HG02610 (cell line): ENCODE data around the gene LRRC8D.
"Not testable (repeated sequence)": the region's sequence is repeated elsewhere in the genome, so short reads cannot be mapped to it uniquely, and the experiment has no call there.

Source experiments
- ATAC-seq: cut with Tn5 transposase; IDR thresholded peaks from one replicate; pipeline ENCODE4 v1.9.1; 2021; ENCODE audit warnings: mild to moderate bottlenecking, moderate library complexity; ENCODE audit not compliant: unreplicated experiment

The LRRC8D gene

DNA sequence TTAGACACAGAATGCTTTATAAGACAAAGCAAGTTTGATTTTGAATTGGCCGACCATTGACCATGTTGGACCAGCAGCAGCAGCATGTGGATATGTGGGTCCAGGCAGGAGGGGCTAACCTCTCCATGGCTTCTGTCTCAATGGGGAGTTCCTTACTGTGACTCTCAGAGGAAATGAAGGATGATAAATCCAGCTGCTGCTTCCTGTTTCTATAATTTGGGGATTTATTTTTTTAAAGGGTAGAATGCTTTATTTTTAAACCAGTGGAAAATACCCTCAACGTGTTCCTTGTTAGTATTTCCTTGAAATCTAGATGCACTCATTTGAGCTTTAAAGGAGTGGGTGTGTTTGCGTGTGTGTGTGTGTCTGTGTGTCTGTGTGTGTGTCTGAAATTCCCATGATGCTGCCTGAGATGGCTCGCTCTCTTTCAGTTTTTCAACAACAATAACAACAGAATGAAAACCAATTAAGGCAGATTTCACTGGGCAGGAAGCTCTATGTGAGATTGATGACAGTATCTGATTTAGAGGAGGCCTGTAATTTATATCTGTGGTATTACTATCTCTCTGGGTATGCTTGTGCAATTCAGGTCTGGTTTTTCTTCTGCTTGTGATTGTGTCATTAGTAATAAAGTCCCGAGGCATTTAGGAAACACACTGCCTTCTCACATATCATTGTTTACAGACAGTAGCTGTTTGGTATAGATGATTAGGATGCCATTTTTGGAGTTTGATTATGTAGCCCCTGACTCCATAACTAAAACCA lies 88.0 kb downstream of the LRRC8D start:
- no peak for ATAC-seq

DNA sequence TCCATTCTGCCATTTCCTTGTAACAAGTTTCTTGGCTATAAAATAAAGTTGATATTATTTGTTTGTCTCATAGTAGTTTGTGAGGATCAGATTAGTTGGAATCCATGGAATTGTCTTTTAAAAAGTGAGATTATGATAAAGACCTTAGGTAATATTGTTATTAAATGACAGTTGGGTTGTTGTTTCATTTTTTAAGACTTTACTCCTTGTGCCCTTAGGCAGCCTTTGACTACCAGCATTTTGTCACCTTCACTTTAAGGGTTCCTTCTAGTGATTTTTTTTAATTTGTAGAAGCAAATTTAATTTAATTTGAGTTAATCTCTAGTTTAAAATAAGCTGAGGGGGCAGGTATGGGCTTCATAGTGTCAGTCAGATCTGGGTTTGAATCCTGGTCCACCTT lies 89.4 kb downstream of the LRRC8D start:
- ATAC-seq = no peak

GRCh38 chr1:89910780-89911179 lies 89.9 kb downstream of the LRRC8D start:
- ATAC-seq = no peak

DNA sequence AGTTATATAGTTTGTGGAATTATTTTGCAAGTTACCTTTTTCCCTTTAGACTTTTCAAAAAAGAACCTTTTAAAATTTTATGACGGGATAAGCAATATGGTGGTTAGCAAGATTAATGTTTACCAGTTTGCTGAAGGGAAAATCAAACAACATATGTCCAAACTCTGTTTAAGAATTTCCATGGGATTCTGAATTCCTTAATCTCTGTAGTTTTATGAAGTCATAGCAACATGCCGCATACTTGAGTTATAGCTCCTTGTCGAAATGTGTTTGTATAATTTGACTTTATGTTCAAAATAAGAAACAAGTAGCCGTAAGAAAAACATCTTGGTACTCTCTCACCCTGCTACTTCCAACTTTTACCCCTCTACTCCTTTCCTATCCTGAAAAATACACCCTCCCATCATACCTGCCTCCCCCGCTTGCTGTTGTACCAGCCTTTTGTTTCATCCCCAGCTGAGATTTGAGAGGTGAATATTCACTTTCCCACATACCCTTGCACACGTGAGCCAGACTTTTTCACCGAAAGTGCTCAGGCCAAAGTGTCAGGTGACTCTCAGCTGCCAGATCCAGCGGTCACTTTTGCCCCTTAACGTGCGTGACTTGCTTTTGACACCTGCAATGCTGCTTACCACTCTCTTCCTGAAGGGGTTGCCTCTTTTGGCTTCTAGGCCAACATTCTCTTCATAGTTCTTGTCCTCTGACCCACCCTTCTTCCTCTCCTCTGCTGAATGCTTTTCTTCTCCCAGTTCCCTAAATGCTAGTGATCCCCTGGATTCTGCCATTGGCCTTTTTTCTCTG lies 90.6 kb downstream of the LRRC8D start:
- ATAC-seq = no peak

DNA sequence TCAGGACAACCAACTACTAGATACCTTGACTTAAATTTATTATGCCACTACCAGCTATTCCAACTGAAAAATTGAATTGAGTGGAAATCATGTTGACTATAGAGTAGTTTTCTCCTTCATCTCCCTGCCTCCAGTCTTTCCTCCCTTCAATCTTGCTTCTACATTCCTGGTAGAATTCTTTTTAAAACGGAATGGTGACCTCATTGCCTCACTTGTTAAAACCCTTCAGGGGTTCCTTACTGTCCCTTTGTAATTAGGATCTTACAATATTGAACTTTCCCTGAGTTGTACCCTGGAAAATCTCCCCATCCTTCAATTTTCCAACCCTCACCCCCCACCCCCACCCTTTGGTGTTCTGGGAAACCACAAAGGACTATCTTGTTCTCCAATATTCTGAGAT lies 91.2 kb downstream of the LRRC8D start:
- ATAC-seq = no peak

DNA sequence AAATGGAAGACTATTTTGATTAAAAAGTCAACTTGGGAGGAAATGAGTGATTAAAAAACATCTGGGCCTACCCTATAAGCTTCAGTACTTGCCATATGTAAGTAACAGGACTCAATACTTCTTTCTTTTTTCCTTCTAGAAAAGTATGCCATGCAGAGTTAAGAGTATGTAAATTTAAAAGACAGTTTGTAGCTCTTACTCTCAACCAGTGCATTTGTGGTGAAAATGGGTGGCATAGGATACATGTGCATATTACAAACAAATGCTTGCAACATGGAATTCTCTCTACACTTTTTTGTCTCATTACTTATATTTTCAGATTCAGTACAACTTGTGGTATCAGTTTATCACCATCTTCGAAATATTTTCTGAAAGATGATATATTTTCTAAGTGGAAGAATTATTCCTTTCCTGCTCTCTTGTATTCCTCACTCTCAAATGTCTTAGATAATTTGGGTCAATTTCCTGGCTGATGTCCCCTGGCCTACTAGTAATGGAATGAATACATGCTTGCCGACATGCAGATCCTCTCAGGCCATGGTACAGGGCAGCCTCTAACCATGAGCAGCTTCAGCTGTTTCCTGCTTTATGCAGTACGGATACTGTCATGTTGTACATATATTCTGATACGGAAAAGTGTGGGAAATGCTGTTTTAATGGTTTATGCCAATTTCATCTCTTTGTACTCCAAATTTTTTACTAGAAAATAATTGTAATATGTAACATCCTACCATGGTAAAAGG lies 92.7 kb downstream of the LRRC8D start:
- no peak for ATAC-seq

DNA sequence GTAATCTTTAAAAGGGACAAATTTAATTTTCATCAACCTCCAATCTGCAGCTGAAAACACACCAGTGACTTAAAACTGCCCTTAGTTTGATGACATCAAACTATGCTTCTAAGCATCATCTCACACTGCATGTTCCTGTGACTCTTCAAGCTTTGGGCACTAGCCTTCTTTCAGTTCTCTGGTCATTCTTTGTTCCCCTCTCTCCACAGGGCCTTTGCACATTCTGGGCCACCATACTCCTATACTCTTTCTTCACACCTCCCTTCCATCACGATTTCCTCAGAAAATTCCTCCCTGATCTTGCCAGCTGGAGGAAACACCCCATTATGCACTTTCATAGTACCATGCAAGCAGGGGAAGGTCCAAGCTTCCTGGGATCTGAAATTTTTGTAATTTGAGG lies 96.5 kb downstream of the LRRC8D start:
- ATAC-seq = no peak

DNA sequence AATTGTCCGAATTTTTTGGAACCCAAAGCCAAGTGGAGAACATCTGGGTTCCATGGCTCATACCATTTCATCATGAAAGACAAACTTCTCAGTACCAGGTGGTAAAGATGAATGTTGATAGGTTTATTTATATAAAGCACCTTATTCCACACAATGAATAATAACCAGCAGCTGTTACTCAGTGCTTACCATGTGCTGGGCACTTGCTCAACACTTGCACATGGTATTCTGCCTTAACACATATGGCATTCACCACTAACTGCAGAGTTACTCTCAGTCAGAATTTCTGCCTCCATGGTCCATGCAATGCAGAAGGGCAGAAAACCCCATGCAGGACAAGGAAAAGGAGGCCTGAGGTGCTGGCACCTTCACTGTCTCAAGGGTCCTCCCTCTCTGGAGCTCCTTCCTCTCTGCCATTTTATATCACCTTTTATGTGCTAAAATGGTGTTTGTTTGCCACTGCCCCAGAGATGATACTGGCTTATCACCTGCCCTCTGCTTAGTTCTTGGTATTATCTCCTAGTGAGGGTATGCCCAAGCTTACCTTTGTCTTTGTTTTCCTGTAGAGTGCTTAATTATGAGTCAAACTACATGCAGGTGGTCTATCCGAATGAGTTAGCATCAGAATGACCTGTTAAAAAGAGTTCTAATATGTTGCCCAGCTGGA lies 97.4 kb downstream of the LRRC8D start:
- ATAC-seq = no peak

- ATAC-seq = no peak
Observed at GRCh38 chr1:89918794-89919155, 97.9 kb downstream of the LRRC8D start.

DNA sequence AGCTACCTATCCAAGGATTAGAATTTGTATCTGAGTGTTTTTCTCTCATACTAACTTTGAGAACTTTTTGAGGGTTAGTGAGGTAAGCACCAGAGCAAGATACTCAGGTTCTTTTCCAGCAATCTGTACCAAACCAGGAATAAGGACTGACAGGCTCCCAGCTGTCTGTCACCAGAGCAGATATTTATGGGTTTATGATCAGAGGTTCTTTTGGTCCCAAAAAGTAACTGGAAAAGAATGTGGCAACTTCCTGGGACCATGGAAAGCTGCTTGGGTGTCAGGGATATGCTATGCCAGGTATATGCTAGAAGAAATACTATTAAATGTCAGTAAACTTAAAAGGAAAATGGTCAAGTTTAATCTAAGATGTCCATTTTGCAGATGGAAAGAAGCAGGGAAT lies 98.3 kb downstream of the LRRC8D start:
- ATAC-seq = no peak

DNA sequence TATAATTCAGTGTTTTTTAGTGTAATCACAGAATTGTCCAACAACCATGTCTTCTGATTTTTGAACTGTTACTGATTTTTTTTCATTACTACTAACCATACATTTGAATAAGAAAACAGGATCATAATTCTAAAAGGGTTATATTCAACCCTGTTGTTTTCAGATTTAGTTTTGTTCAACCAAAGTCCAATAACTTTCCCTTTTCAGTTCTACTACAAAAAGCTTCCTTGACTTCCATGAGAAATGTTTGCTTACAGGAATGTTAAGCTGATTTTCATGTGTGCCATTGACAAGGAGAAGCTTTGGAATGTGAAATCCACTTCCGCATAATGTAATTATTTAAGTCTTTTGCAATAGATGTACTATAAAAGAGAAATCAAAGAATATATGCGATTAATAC lies 102.1 kb downstream of the LRRC8D start:
- no peak for ATAC-seq

DNA sequence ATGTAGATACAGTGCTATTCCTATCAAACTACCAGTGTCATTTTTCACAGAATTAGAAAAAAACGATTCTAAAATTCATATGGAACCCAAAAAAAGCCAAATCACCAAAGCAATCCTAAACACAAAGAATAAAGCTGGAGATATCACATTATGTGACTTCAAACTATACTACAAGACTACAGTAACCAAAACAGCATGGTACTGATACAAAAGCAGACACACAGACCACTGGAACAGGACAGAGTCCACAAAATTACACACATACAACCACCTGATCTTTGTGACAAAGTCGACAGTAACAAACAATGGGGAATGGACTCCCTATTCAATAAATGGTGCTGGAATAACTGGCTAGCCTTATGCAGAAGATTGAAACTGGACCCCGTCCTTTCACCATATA lies 102.7 kb downstream of the LRRC8D start:
- no peak for ATAC-seq

GRCh38 chr1:89924075-89924474 lies 103.2 kb downstream of the LRRC8D start:
- not testable (repeated sequence) for ATAC-seq

DNA sequence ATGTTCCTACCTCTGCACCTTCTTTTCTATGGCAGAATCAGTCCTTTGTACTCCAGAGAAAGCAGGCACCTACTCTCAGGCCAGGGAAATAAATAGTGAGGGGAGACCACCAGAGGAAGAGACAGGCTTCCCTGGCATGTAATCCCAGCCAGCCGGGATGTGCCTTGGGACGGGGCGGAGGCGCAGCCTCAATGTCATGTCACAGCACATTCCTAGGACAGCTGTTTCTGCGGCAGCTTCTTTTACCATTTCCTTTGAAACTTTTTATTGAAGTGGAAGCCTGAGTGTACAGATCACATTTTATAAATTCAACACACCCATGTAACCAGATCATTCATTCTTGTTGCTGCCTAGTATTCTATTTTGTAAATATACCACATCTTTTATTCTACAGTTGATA lies 106.2 kb downstream of the LRRC8D start:
- no peak for ATAC-seq

- ATAC-seq = no peak
Observed at GRCh38 chr1:89927478-89927877, 106.6 kb downstream of the LRRC8D start.

DNA sequence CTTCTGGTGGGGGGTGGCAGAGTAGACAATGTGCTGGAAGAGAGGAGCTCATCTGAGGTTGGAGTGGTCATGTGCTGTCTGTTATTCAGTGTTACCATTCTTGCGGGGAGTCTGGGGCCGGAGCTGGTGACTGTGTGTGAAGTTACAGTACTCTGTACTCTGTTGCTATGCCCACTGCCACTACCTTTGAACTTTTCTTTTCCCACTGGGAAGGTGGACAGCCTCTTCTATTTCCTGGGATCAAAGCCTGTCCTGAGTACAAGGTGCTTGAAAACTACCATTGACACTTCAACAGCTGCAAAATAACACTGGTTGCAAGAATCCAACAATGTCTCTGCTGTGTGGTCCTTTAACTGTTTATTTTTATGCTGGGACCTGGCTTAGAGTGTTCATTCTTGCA lies 107.7 kb downstream of the LRRC8D start:
- no peak for ATAC-seq

DNA sequence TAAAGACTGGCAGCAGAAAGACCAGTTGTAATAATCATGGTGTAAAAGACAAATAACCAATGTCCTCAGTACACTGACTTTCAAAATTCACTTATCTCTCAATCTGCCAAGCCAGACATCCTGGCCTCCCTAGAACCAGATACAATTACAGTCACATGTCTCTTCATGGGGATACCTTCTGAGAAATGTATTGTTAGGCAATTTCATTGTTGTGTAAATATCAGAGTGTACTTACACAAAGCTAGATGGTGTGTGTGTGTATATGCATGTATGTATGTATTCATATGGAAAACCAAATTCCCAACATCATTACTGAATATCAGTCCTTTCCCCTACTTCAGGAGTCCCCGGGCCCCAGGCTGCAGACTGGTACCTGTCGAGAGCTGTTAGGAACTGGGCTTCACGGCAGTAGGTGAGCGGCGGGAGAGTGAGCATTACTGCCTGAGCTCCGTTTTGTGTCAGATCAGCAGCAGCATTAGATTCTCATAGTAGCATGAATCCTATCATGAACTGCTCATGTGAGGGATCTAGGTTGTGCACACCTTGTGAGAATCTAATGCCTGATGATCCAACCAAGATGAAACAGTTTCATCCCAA lies 108.7 kb downstream of the LRRC8D start:
- no peak for ATAC-seq

DNA sequence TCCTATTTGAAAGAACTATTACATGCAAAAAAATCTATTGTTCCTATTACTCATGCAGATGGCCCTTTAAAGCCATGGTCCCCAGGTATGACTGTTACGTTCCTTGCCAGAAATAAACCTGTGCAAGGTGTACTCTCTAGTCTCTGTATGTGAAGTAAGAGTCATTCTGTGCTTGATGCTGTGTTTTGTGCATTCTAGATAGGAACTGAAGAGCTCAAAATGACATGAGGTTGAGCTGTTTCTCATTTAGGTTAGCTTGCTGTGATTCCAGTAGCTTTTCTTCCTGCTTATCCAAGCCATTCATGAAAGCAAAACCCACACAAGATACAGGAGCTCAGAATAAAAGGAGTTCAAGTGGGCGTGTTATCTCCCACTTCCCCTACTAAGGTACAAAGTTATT lies 109.7 kb downstream of the LRRC8D start:
- ATAC-seq = no peak

DNA sequence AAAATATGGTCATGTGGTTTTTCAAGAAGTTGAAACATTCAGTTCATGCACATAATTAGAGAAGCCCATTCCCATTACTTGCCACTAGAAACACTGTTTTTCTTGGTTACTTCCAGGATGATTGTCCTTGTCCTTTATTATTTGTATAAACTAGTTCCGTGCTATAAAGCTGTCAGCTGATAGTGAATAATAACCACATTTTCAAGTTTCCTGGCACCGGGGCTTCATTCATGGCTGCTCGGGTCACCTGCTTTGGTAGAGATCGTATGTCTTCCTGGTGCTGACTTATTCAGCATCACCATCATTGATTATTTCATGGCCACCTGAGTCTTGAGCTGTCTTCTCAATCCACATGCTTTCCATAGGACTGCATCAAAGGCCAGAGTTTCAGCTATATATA lies 111.1 kb downstream of the LRRC8D start:
- ATAC-seq = no peak

GRCh38 chr1:89932598-89933364 lies 111.9 kb downstream of the LRRC8D start:
- no peak for ATAC-seq
